ENCODE measurements around the gene SH2D7.

DNA sequence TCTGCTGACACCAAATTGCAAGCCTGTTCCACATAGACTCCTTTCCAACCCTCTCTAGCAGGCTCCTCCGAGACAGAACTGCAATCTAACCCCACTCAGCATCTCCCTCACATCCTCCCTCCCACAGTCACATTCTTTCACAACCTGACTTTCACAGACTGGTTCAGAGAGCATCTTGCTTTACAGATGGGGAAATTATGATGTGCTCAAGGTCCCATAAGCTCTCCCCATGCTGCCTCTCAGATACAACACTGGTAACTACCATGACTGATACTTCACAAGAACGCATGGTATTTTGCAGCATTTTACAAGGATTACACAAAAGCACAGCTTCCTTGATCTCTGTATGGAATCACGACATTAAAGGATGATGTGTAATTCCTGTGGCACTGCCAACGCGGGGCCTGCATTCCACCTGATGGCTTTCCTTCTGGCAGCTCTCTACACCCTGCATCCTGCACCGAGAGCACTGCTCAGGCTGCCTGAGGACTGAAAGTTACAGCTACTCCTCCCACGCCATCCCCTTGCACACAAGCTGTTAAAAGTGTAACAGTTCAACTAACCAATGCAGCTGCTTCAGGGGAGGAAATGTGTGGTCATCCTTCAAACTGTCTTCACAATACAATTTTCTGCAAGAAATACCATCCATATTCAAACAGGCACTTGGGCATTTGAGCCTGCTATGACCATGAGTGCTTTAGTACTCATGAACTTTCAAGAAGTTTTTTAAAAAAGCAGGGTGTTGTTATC is 42.5 kb upstream of the SH2D7 start:
- TF ChIP-seq, protein P1, sequence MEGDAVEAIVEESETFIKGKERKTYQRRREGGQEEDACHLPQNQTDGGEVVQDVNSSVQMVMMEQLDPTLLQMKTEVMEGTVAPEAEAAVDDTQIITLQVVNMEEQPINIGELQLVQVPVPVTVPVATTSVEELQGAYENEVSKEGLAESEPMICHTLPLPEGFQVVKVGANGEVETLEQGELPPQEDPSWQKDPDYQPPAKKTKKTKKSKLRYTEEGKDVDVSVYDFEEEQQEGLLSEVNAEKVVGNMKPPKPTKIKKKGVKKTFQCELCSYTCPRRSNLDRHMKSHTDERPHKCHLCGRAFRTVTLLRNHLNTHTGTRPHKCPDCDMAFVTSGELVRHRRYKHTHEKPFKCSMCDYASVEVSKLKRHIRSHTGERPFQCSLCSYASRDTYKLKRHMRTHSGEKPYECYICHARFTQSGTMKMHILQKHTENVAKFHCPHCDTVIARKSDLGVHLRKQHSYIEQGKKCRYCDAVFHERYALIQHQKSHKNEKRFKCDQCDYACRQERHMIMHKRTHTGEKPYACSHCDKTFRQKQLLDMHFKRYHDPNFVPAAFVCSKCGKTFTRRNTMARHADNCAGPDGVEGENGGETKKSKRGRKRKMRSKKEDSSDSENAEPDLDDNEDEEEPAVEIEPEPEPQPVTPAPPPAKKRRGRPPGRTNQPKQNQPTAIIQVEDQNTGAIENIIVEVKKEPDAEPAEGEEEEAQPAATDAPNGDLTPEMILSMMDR (IDR thresholded peaks at IDR 0.05), result no peak
- TF ChIP-seq POLR2AphosphoS5 (IDR thresholded peaks at IDR 0.05), result no peak
